Fibroblast of mammary gland (primary cell): ENCODE data around the gene WDR27.

Source experiments
- DNase-seq: peaks from one replicate; pipeline ENCODE4 v3.0.0-alpha.2; 2010; ENCODE audit warnings: low read depth
- H3K4me3 ChIP-seq: 2 replicates; pipeline ENCODE4 v1.5.1; 2011; ENCODE audit warnings: low read depth, mild to moderate bottlenecking, low read length, moderate library complexity; ENCODE audit not compliant: control insufficient read depth
- CTCF ChIP-seq: conservative IDR thresholded peaks from 2 replicates; pipeline ENCODE4 v1.5.1; 2011; ENCODE audit warnings: low read depth, low read length, inconsistent platforms; ENCODE audit not compliant: control insufficient read depth, insufficient read depth

WDR27 gene

GRCh38 chr6:169454204-169454871 is 247.5 kb downstream of the WDR27 start:
- H3K4me3 ChIP-seq: no peak overlapping the region
- no peak for TF ChIP-seq CTCF
- DNase-seq: peak; percentile 92

- TF ChIP-seq CTCF: no peak
- H3K4me3 ChIP-seq: no peak overlapping the region
- peak; percentile 45 for DNase-seq
Measured at GRCh38 chr6:169452869-169453620, 248.8 kb downstream of the WDR27 start.

DNA sequence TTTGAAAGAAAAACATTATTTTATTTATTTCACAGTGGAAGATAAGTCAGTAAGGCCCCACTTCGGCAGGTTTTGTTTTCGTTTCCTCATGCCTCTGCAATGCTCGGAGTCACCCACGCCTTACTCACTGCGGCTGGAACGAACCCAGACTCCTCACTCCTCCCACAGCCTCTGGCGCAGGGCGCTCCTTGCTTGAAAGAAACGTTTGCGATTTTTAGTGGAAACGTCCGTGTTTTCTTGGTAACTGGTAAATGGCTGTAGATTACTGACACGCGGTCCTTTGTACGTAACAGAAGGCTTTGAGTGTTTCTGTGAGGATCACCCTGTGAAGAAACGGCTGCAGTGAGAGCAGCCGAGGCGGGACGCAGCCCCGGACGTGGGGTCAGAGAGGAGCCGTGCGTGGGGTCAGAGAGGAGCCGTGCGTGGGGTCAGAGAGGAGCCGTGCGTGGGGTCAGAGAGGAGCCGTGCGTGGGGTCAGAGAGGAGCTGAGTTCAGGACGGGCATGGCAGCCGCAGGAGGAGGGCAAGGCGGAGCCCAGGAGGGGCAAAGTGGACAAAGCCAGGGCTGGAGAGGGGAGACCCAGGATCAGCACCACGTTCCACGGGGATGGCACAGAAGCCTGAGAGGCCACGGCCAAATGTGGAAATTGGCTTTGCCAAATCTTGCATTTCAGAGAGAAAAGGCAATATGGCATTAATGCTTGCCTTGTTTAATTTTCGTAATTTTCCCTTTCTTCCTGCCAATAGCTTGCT is 249.5 kb downstream of the WDR27 start:
- no peak for TF ChIP-seq CTCF
- H3K4me3 ChIP-seq: peak overlapping the region; percentile 36
- DNase-seq: peak; percentile 94

GRCh38 chr6:169451065-169451838 is 250.6 kb downstream of the WDR27 start:
- TF ChIP-seq CTCF: no peak
- peak; percentile 40 for DNase-seq
- H3K4me3 ChIP-seq: no peak overlapping the region

DNA sequence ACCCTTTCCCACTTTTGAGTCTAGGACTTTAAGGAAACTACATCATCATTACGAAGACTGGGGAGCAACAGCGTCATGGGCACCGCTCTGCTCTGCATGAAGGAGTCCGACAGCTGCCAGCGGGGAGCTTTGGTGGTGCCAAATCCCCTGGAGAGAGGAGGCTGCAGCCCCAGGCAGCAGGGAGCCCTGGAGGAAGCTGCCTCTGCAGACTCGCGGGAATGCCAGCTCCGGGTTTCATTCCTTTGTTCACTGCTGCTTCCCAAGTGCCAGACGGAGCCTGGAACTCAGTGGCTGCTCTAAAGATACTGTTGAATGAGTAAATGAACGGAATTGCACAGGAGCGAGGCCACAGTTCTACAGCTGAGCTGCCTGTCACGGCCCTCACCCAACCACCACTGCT is 251.7 kb downstream of the WDR27 start:
- DNase-seq: no peak
- no peak overlapping the region for H3K4me3 ChIP-seq
- TF ChIP-seq CTCF: no peak

DNA sequence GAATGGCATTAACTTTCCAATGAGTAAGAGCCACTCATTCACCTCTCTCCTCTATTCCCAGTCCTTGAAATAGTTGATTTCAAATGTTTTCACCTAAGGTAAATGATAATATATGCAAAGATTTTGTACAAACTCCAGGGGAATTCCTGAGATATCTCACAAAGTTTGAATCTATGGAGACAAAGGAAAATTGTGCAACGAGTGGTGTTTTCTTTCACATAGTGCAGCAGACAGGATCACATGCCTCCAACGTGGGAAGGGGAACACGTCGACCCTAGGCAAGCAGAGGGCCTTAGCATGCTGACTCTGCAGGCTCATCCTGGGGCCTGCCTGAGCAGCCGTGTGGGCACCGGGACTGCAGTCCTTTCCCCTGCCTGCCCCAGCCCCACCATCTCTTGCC is 252.6 kb downstream of the WDR27 start:
- no peak for DNase-seq
- no peak for TF ChIP-seq CTCF
- no peak overlapping the region for H3K4me3 ChIP-seq
